Measurements from ENCODE around the gene SCARF1.
A peak's percentile ranks its signal among the peaks of the same experiment; 100 is the strongest.

The SCARF1 gene

DNA sequence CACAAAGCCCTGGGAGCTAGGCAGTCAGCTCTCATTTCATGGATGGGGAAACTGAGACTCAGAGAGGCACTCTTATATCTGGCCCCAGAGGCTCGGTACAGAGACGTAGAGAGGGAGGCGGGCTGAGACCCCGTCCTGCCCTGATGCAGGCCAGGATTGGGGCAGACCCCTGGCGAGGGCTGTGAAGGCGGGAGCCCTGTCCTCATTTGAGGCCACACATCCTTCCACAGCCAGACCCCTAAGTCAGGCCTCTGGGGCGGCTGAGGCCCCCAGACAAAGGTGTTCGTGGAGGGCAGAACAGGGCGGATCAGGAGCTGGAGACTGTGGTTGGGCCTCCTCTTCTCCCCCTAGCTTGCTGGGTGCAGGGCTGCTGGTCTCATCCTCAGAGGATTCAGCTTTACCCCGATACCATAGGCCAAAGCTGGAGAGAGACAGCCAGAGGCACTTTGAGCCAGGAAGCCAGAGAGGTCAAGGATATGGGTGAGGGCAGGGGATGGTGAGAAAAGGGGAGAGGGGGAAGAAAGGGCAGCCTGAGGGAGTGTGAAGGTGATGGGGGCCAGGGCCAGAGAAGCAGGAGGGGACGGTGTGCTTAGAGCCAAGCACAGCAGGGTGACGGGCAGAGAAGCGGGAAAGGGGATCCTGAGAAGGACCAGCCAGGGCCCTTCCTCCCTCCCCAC lies 805 bp upstream of the SCARF1 start:
- DNase-seq (ENCODE audit: low read depth, low spot score): no peak
- no peak overlapping the region for H3K4me3 ChIP-seq (ENCODE audit: low read depth, low read length)
- in situ Hi-C loops (cut with HindIII; ENCODE audit: low sequenced_read_pairs): no loop called here
- TF ChIP-seq, protein P1, sequence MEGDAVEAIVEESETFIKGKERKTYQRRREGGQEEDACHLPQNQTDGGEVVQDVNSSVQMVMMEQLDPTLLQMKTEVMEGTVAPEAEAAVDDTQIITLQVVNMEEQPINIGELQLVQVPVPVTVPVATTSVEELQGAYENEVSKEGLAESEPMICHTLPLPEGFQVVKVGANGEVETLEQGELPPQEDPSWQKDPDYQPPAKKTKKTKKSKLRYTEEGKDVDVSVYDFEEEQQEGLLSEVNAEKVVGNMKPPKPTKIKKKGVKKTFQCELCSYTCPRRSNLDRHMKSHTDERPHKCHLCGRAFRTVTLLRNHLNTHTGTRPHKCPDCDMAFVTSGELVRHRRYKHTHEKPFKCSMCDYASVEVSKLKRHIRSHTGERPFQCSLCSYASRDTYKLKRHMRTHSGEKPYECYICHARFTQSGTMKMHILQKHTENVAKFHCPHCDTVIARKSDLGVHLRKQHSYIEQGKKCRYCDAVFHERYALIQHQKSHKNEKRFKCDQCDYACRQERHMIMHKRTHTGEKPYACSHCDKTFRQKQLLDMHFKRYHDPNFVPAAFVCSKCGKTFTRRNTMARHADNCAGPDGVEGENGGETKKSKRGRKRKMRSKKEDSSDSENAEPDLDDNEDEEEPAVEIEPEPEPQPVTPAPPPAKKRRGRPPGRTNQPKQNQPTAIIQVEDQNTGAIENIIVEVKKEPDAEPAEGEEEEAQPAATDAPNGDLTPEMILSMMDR (IDR thresholded peaks at IDR 0.05; ENCODE audit: low read depth, low read length): no peak

DNA sequence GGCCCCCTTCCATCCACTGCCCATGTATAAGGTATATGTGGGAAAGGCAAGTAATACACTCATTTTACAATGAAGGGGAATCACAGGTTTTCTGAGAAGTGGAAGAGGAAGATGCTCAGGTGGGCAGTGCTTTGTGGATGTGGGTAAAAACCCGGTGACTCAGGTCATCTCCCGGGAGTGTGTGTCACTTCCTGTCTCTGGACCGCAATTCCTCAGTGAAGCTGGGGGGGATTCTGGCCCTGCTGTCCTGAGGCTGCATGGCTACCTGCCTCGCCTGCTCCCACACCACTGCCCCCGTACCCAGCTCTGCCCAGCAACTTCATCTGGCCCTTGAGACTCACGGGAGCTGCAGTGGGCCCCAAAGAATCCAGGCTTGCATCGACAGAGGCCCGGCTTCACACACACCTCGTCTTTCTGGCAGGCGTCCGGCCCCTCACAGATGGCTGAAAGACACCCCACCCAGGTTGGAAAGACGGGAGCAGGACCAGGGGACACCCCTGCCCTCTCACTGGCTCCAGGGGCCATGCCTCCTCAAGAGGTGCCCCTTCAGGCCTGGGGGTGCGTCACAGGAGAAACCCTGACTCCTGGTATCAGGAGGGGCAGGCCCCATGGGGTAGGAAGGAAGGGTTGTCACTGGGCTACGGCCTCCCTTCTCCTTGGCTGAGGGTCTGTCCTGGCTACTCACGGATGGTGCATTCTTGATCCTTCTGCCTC lies 882 bp downstream of the SCARF1 start:
- in situ Hi-C loops (cut with HindIII; ENCODE audit: low sequenced_read_pairs): no loop called here
- TF ChIP-seq, protein P1 (IDR thresholded peaks at IDR 0.05; ENCODE audit: low read depth, low read length): no peak
- DNase-seq (ENCODE audit: low read depth, low spot score): peak; percentile 30
- no peak overlapping the region for H3K4me3 ChIP-seq (ENCODE audit: low read depth, low read length)

DNA sequence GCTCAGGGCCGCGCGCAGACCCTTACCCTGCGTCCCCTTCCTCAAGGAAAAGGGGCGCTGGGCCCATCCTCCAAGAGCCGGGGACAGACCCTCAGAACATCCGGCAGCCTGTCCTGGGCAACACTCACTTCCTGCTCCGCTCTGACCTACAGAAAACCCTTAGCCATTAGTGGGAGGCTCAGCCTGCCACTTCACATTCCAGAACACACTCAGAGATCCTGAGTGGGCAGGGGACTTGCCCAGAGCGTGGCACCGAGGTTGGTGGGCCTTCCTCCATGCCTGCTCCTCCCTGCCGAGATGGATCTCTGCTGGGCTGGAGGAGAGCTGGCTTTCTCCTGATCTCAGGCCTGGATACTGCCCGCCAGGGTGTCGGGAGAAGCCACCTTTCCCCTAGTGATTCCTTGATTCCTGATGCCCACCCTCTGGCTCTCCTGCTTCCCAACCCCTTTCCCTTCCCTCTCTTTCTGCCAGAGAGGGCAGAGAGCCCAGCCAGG lies 1.5 kb downstream of the SCARF1 start:
- TF ChIP-seq, protein P1 (IDR thresholded peaks at IDR 0.05; ENCODE audit: low read depth, low read length): no peak
- H3K4me3 ChIP-seq (ENCODE audit: low read depth, low read length): no peak overlapping the region
- in situ Hi-C loops (cut with HindIII; ENCODE audit: low sequenced_read_pairs): no loop called here
- DNase-seq (ENCODE audit: low read depth, low spot score): no peak

DNA sequence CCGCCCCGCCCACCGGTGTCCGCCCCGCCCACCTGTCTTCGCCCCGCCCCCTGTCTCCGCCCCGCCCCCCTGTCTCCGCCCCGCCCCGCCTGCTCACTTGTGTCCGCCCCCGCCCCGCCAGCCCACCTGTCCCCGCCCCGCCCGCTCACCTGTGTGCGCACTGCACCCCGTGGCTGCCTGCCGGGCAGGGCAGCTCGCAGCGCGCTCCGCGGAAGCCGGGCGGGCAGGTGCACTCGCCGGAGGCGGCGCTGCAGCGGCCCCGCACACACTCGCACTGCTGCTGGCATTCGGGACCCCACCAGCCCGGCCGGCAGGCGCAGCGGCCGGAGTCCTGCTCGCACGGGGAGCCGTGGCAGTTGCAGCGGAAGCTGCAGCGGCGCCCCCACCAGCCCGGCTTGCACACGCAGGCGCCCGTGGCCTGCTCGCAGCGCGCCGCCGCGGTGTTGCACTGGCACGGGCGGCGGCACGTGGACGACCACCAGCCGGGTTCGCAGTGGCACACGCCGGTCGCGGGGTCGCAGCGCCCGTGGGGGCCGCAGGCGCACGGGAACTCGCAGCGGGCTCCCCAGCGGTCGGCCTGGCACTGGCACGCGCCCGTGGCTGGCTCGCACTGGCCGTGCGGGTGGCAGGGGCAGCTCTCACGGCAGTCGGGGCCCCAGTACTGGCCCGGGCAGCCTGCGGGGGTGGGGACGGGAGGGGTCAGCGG lies 2.1 kb downstream of the SCARF1 start:
- TF ChIP-seq, protein P1 (IDR thresholded peaks at IDR 0.05; ENCODE audit: low read depth, low read length): peak; percentile 26
- in situ Hi-C loops (cut with HindIII; ENCODE audit: low sequenced_read_pairs): no loop called here
- no peak for DNase-seq (ENCODE audit: low read depth, low spot score)

DNA sequence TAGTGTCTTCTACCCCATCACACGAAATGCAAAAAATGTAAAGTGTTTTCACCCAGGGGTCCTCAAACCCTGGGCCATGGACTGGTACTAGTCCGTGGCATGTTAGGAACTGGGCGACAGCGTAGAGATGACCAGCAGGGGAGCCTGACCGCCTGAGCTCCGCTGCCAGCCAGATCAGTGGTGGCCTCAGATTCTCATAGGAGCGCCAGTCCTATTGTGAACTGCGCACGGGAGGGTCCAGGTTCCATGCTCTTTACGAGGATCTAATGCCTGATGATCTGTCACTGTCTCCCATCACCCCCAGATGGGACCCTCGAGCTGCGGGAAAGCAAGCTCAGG lies 4.5 kb downstream of the SCARF1 start:
- TF ChIP-seq, protein P1 (IDR thresholded peaks at IDR 0.05; ENCODE audit: low read depth, low read length): no peak
- no peak for DNase-seq (ENCODE audit: low read depth, low spot score)
- in situ Hi-C loops (cut with HindIII; ENCODE audit: low sequenced_read_pairs): no loop called here
- no peak overlapping the region for H3K4me3 ChIP-seq (ENCODE audit: low read depth, low read length)

More for the DNA sequence above, 2.1 kb downstream of the SCARF1 start:
- H3K4me3 ChIP-seq (ENCODE audit: low read depth, low read length): peak overlapping the region; percentile 15

DNA sequence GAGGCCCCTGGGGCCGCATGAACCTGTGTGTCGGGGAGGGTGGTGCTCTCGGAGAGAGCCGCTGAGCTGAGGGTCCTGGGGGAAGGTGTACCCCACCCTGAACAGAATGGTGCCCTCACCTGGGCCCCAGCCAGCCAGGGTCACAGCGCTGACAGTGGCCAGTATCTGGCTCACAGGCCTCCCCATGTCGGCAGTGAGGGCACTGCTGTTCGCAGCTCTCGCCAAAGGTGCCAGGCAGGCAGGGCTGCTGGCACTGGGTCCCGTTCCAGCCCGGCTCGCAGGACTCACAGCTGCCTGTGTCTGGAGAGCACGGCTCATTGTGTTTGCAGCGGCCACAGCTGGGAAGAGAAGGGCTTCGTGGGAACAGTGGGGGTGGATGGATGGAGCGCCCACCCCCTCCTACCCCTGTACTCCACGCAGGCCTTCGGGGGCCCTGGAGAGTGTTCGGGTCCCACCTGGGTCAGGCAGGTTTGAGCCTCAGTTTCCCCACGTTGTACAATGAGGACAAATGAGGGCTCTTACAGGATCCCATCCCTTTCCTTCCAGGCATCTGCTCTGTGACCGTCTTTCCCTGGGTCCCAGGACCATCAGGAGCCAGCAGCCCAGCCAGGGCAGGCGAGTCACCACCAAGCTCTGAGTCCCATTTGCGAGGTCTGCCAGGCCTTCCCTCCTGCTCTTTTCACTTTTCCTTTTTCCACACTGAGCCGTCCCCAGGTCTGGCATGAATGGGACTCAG lies 5.0 kb downstream of the SCARF1 start:
- DNase-seq (ENCODE audit: low read depth, low spot score): no peak
- no peak overlapping the region for H3K4me3 ChIP-seq (ENCODE audit: low read depth, low read length)
- TF ChIP-seq, protein P1 (IDR thresholded peaks at IDR 0.05; ENCODE audit: low read depth, low read length): no peak
- in situ Hi-C loops (cut with HindIII; ENCODE audit: low sequenced_read_pairs): no loop called here

Measured in astrocyte of the spinal cord (primary cell).